ENCODE measurements around the gene SLC25A53. TPM values are rescaled to one million over a fixed set of nuclear protein-coding genes. Genes with fewer than 3 reads are reported as not detected.
"Not testable (repeated sequence)": the region's sequence is repeated elsewhere in the genome, so short reads cannot be mapped to it uniquely, and the experiment has no call there.

SLC25A53 gene
- total and polyA plus RNA-seq, 7 donors = 3.2 to 11.0 (median 5.2) TPM

DNA sequence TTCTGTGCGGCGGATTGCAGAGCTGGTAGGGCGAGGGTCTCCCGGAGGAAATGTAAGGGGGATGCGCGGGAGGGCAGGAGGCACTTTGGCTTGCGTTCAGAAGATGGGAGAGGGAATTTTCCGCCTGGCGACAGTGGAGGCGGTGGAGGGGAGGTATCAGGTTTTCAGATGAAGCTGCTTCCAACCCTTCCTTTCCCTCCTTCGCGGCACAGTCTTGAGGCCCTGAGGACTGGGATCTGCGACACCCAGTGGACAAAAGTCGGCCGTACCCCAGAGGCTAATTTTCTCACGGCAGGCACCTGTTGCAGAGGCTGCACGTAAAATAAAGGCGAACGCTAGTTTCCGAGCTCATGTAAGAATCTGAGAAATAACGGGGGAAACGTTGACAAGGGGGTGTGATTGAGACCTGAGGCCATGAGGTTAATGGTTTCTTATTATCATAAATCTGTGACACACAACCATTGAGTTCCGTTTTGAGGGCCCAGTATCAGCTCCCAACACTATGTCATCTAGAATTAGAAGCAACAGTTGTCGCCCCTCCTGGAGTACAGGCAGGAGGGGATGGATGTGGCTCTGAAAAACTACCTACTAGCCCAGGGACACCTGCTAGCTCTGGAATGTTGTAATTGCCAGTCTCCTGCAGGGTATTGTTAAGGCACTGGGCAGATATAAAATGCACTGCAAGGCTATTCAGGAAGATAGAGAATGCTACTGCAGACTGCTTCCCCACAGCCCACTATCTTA lies 43.4 kb downstream of the SLC25A53 start:
- ATAC-seq (peak; percentile 76 to 93 (median 81)), DNase-seq (peak; percentile 33 to 59)
- intact Hi-C loops (cut with DNase I) = no loop called here
- peaks cover 0 to 47% (median 0%) of the 10 kb centered on the region in 3 donors for H3K27me3 ChIP-seq (ENCODE audit: insufficient read depth in 3 of 3, low read length in 2 of 3)
- H3K4me3 ChIP-seq = peak overlapping the region; percentile 69
- no peaks in the 10 kb centered on the region for H3K9me3 ChIP-seq
- no peaks in the 10 kb centered on the region for H3K36me3 ChIP-seq (ENCODE audit: insufficient read depth in 1 of 2, low read depth in 1 of 2)
- TF ChIP-seq, protein P1, sequence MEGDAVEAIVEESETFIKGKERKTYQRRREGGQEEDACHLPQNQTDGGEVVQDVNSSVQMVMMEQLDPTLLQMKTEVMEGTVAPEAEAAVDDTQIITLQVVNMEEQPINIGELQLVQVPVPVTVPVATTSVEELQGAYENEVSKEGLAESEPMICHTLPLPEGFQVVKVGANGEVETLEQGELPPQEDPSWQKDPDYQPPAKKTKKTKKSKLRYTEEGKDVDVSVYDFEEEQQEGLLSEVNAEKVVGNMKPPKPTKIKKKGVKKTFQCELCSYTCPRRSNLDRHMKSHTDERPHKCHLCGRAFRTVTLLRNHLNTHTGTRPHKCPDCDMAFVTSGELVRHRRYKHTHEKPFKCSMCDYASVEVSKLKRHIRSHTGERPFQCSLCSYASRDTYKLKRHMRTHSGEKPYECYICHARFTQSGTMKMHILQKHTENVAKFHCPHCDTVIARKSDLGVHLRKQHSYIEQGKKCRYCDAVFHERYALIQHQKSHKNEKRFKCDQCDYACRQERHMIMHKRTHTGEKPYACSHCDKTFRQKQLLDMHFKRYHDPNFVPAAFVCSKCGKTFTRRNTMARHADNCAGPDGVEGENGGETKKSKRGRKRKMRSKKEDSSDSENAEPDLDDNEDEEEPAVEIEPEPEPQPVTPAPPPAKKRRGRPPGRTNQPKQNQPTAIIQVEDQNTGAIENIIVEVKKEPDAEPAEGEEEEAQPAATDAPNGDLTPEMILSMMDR (IDR thresholded peaks at IDR 0.05) = peak; percentile 50
- no peaks in the 10 kb centered on the region for H3K4me1 ChIP-seq
- H3K27ac ChIP-seq = no peak overlapping the region
- WGBS, 3 donors = 3 to 30% (median 3%) methylated on average over 21 to 24 of the region's 24 CpGs

GRCh38 chrX:104112326-104112951 lies 44.4 kb downstream of the SLC25A53 start, which contains the start of gene ZCCHC18:
TSS of gene ZCCHC18 (plus strand) at chrX:104112523. CDS start at chrX:104114112, 1,589 bp downstream.
- intact Hi-C loops (cut with DNase I) = no loop called here
- peak within 1 kb of the TSS; percentile 69 for H3K4me3 ChIP-seq
- DNase-seq = peak; percentile 49 to 53

DNA sequence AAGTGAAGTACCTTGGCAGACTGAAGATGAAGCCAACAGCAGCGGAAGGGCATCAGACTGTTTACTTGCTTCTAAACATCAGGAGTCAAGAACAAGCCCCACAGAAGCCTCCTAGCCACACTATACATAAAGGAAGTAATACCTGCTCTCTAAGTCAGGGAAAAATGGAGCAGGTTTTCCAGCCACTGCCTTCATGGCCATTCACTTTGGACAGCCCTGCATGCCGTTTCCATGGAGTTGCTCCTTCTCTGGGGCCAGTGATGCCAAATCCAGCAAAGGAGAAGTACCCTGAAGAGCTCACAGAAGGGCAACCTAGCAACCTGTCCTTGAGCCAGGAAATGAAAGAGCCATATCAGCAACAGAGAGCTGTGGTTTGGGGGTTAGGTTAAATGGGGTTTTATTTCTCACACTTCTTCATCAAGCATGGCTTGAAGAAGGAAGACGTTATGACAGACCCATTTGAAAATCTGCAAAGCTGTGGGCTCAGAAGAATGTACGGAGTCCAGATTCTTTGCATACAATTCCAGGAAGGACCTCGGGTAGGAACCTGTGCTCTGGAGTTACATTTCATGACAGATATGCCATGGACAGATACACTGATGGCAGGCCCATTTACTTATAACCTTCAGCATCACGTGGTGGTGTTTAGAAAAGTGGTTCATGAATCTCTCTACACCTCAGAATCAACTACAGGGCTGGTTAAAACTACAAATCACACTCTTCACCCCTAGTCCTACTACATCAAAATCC lies 46.1 kb downstream of the SLC25A53 start:
- intact Hi-C loops (cut with DNase I) = not testable (repeated sequence)
- whole genome bisulfite sequencing, 3 donors = 53 to 79% (median 74%) methylated on average over 5 to 6 of the region's 6 CpGs

More at GRCh38 chrX:104112326-104112951, 44.4 kb downstream of the SLC25A53 start, which contains the start of gene ZCCHC18:
- no peaks in the 10 kb centered on the region for H3K9me3 ChIP-seq
- TF ChIP-seq, protein P1 (IDR thresholded peaks at IDR 0.05) = no peak
- no peaks in the 10 kb centered on the region for H3K36me3 ChIP-seq (ENCODE audit: insufficient read depth in 1 of 2, low read depth in 1 of 2)
- H3K27ac ChIP-seq = peak within 1 kb of the TSS; percentile 36
- no peaks in the 10 kb centered on the region for H3K4me1 ChIP-seq
- ATAC-seq = peak; percentile 45 to 76 (median 61)
- 0 to 26% (median 1%) methylated on average over 15 to 67 of the region's 67 CpGs for WGBS, 3 donors
- H3K27me3 ChIP-seq (ENCODE audit: insufficient read depth in 3 of 3, low read length in 2 of 3) = peaks cover 0 to 41% (median 0%) of the 10 kb centered on the region in 3 donors

DNA sequence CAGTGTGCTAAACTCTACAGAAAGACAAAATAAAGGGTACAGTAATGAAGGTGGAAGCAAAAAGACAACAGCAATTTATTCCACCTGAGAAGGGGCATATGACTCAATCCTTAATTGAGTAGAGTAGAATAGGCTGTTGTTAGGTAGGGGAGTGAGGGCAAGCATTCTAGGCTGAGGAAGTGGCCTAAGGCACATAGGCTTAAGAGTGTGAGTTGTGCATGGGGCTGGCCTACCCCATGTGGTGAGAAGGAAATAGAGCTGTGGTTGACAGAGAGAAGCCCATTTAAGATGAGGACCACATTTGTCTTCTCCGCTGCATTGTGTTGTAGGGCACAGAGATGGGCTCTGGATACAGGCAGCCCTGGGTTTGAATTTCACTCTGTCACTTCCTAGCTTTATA lies 47.9 kb downstream of the SLC25A53 start:
- intact Hi-C loops (cut with DNase I) = no loop called here
- ATAC-seq = no peak
- 79 to 100% (median 92%) methylated on average over 1 of the region's 1 CpG for WGBS, 3 donors
- Histone ChIP-seq H3K36me3 (ENCODE audit: insufficient read depth in 1 of 2, low read depth in 1 of 2) (no peaks in the 10 kb centered on the region), H3K27ac (no peak overlapping the region), H3K4me1 (no peaks in the 10 kb centered on the region), H3K4me3 (no peak overlapping the region), H3K27me3 (ENCODE audit: insufficient read depth in 3 of 3, low read length in 2 of 3) (peaks cover 0 to 32% (median 0%) of the 10 kb centered on the region in 3 donors), H3K9me3 (no peaks in the 10 kb centered on the region)
- TF ChIP-seq, protein P1 (IDR thresholded peaks at IDR 0.05) = no peak
- no peak for DNase-seq

More for the DNA sequence above, 46.1 kb downstream of the SLC25A53 start:
- not testable (repeated sequence) for ATAC-seq; DNase-seq; H3K27ac ChIP-seq; H3K36me3 ChIP-seq (ENCODE audit: insufficient read depth in 1 of 2, low read depth in 1 of 2); H3K4me3 ChIP-seq; H3K4me1 ChIP-seq; H3K9me3 ChIP-seq
- H3K27me3 ChIP-seq (ENCODE audit: insufficient read depth in 3 of 3, low read length in 2 of 3) = peaks cover 0 to 41% (median 0%) of the 10 kb centered on the region in 3 donors
